ENCODE results near the gene FNDC3A.
"Not testable (repeated sequence)": the region's sequence is repeated elsewhere in the genome, so short reads cannot be mapped to it uniquely, and the experiment has no call there.

GRCh38 chr13:49163162-49163561 is 187.4 kb downstream of the FNDC3A start:
- not testable (repeated sequence) for TF ChIP-seq CTCF, POLR2A (IDR thresholded peaks at IDR 0.05)
